MG63 (cell line): Measurements from ENCODE around the gene ATXN1L. TPM values are rescaled to one million over a fixed set of nuclear protein-coding genes. Genes with fewer than 3 reads are reported as not detected.
"Not testable (repeated sequence)": the region's sequence is repeated elsewhere in the genome, so short reads cannot be mapped to it uniquely, and the experiment has no call there.

Experiments
- DNase-seq: peaks from one replicate; pipeline ENCODE4 v3.0.0-alpha.2; 2020
- H3K27me3 ChIP-seq: fragments of 250-450 bp; sonication (Bioruptor Pico); 2 replicates; pipeline ENCODE4 v1.5.1; 2020; ENCODE audit warnings: mild to moderate bottlenecking, moderate library complexity
- H3K36me3 ChIP-seq: fragments of 250-450 bp; sonication (Bioruptor Pico); 2 replicates; pipeline ENCODE4 v1.5.1; 2020; ENCODE audit warnings: mild to moderate bottlenecking, moderate library complexity
- H3K4me3 ChIP-seq: fragments of 250-450 bp; sonication (Bioruptor Pico); 2 replicates; pipeline ENCODE4 v1.5.1; 2020; ENCODE audit warnings: mild to moderate bottlenecking, moderate library complexity
- H3K9me3 ChIP-seq: fragments of 250-450 bp; sonication (Bioruptor Pico); 2 replicates; pipeline ENCODE4 v1.5.1; 2020; ENCODE audit warnings: mild to moderate bottlenecking, moderate library complexity
- total RNA-seq: library from RNA; depleted of rRNA; stranded (reverse); fragments of >200 nt; shearing (Covaris generic); gene quantifications from 2 replicates; pipeline ENCODE4 v1.2.3, GENCODE V29; 2014; ENCODE audit warnings: low replicate concordance; rRNA removed

ATXN1L gene
- total RNA-seq, result 1.2 and 6.5 TPM in 2 replicates

- peak; percentile 87 for DNase-seq
- H3K27me3 ChIP-seq, result no peaks in the 10 kb centered on the region
Measured at GRCh38 chr16:71845639-71846430, at the start of gene ATXN1L. ATXN1L (plus strand) TSS chr16:71845976; CDS start chr16:71849741, 3,765 bp downstream.

GRCh38 chr16:71796501-71797097, 49.2 kb upstream of the ATXN1L start:
- no peaks in the 10 kb centered on the region for H3K27me3 ChIP-seq
- H3K36me3 ChIP-seq, result peaks cover 5% of the 10 kb centered on the region
- DNase-seq, result no peak
- no peaks in the 10 kb centered on the region for H3K9me3 ChIP-seq
- no peak overlapping the region for H3K4me3 ChIP-seq

More at GRCh38 chr16:71845639-71846430, at the start of gene ATXN1L:
- H3K4me3 ChIP-seq, result peak within 1 kb of the TSS; percentile 79
- H3K36me3 ChIP-seq, result peaks cover 8% of the 10 kb centered on the region
- no peaks in the 10 kb centered on the region for H3K9me3 ChIP-seq

DNA sequence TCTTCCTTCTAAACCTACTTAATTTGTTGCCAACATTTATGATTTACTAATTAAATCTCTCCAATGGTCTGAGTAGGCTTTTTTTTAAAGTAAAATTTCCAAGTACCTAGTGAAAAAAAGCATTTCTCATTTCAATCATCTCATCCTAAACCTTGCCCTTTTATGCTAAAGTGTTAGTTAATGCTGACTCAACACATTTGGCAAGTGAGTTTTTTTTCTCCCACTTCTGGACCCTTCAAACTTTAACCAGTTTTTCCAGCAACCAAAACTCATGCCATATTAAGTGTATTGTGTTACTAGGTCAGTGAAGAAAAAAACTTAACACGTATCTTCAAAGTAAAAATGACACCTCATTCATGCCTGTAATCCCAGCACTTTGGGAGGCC, 42.5 kb upstream of the ATXN1L start:
- peaks cover 15% of the 10 kb centered on the region for H3K36me3 ChIP-seq
- no peak overlapping the region for H3K4me3 ChIP-seq
- H3K27me3 ChIP-seq, result no peaks in the 10 kb centered on the region
- no peak for DNase-seq
- H3K9me3 ChIP-seq, result no peaks in the 10 kb centered on the region

DNA sequence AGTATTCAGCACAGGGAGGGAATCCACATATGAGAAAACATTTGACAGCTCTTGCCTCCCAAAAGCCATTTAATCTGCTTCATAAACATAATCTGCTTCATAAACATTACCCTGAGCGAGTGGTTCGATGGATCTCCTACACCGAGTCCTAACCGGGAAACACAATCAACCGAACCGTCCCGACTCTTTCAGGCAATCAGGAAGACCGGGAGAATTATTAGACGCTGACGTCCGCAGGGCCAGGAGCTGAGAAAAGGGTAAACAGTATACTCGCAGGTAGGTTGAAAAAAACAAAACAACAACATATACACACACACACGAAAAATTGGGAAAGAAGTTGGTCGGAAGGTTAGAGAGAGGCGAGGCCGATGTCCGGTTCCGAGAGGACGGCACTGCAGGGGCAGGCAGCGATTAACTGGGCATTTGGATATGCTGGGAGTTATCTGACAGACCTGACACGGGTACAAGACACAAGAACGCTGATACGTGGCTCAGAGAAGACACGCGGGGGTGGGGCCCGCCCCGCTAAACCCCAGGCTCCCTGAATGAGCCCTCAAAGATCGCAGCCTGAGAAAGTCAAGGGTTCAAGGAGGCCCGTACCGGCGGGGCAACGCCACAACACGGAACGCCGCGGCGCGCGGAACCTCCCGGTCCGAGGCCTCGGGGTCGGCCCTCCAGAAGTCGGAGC, 37.7 kb upstream of the ATXN1L start:
- Histone ChIP-seq H3K27me3 (no peaks in the 10 kb centered on the region), H3K36me3 (peaks cover 12% of the 10 kb centered on the region), H3K9me3 (no peaks in the 10 kb centered on the region), H3K4me3 (peak overlapping the region; percentile 83)
- DNase-seq, result peak; percentile 8

DNA sequence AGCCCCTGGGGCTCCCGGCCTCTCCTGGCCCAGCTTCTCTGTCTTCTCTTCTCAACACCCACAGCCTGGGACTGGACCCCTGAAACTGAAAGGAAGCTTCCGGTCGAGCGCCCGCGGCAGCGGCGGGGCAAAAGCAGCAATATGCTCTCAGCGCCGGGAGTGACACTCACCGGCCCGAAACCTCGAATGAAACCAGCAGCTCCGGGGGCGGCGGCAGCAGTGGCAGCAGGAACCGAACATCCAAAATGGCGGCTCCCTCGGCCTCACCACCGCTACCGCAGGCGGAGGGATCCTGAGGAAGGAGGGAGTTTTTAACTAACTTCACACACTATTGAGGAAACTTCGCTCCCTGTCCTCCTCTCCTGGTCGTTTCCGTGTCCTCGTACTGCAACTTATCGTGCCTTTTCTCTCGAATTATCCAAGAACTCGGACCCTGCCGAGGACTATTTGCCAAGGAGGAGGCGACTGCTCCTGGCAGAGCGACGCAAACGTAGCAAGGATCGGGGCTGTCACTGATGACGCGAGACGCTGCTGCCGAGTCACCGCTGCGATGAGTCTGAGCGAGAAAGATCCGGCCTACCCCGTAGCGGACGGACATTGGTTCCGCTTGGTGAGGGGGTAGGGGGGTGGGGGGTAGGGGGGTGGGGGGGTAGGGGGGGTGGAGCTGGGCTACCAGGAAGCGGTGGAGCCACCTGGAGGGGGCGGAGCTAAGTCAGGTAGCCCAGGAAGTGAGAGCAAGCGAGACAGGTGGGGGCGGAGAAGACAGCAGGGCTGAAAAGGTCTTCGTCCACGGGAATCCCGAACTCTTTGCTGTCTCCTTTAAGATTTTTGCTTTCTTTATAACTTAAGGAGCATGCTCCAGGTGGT, 37.0 kb upstream of the ATXN1L start, which contains the start of gene AP1G1:
TSS of gene AP1G1 (minus strand) at position 242 of the 867 bp plus-strand sequence. CDS start 19,355 bp downstream, outside the sequence.
- Histone ChIP-seq H3K9me3 (no peaks in the 10 kb centered on the region), H3K4me3 (peak within 1 kb of the TSS; percentile 83), H3K36me3 (peaks cover 12% of the 10 kb centered on the region), H3K27me3 (no peaks in the 10 kb centered on the region)
- DNase-seq, result peak; percentile 93

GRCh38 chr16:71810155-71810530, 35.6 kb upstream of the ATXN1L start:
- not testable (repeated sequence) for H3K9me3 ChIP-seq, H3K4me3 ChIP-seq, DNase-seq

GRCh38 chr16:71811261-71811803, 34.4 kb upstream of the ATXN1L start:
- Histone ChIP-seq H3K36me3 (peaks cover 6% of the 10 kb centered on the region), H3K27me3 (no peaks in the 10 kb centered on the region), H3K4me3 (no peak overlapping the region), H3K9me3 (no peaks in the 10 kb centered on the region)
- no peak for DNase-seq

More at GRCh38 chr16:71810155-71810530, 35.6 kb upstream of the ATXN1L start:
- not testable (repeated sequence) for H3K27me3 ChIP-seq, H3K36me3 ChIP-seq

DNA sequence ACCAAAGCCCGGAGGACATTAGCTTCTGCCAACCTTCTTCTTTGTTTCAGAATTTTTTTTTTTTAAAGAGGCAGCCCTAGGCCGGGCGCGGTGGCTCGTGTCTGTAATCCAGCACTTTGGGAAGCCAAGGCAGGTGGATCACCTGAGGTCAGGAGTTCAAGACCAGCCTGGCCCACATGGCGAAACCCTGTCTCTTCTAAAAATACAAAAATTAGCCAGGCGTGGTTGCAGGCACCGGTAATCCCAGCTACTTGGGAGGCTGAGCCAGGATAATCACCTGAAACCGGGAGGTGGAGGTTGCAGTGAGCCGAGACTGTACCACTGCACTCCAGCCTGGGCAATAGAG, 28.6 kb upstream of the ATXN1L start:
- H3K4me3 ChIP-seq, result not testable (repeated sequence)

DNA sequence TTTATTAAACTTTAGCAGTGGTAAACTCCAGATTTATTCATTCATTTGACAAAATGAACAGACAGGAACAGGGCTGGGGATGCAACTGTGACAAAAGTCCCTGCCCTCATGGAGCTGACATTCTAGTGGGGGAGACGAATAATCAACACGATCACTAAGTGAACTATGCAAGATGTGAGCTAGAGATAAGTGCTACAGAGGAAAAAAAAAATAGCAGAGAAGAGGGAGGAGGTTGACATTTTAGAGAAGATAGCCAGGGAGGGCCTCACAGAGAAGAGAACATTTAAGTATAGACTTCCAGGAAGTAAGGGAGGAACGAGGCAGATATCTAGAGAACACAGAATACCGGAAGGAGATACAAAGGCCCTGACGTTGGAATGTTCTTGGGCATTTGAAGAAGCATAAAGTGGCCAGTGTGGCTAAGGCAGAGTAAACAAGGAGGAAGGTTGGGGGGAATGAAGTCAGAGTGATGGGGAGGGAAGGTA, 19.2 kb upstream of the ATXN1L start:
- Histone ChIP-seq H3K9me3 (no peaks in the 10 kb centered on the region), H3K4me3 (no peak overlapping the region), H3K36me3 (no peaks in the 10 kb centered on the region), H3K27me3 (no peaks in the 10 kb centered on the region)
- DNase-seq, result no peak

More for the DNA sequence above, 28.6 kb upstream of the ATXN1L start:
- not testable (repeated sequence) for H3K36me3 ChIP-seq, DNase-seq, H3K27me3 ChIP-seq, H3K9me3 ChIP-seq

DNA sequence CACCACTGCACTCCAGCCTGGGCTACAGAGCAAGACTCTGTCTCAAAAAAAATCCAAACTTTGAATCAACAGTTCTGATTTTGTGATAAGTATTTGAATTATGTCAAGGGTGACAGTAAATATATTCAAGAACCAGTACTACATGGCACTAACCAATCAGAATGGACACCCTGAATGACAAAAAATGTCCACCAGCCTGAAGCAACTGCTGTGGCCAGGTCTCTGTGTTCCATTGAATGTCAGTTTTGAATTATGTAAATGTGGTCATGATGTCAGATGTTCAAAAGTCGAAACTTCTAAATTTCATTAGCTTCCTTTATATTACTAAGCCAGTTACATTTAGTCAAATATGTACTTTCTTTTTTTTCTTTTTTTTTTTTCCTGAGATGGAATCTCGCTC, 15.4 kb upstream of the ATXN1L start:
- Histone ChIP-seq H3K9me3 (no peaks in the 10 kb centered on the region), H3K4me3 (no peak overlapping the region)
- DNase-seq, result no peak

DNA sequence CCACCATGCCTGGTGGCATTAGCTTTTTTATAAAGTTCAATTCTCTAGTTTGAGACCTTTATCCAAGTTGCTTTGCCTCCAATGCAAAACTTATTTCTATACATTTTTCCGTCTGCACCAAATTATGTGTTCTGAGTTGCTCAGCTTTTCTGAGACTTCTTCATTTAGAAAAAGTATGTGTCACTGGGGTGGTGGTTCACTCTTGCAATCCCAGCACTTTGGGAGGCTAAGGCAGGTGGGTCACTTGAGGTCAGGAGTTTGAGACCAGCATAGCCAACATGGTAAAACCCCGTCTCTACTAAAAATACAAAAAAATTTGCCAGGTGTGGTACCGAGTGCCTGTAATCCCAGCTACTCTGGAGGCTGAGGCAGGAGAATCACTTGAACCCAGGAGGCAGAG, 14.1 kb upstream of the ATXN1L start:
- H3K27me3 ChIP-seq, H3K36me3 ChIP-seq, H3K4me3 ChIP-seq, DNase-seq, H3K9me3 ChIP-seq: not testable (repeated sequence)

More for the DNA sequence above, 15.4 kb upstream of the ATXN1L start:
- H3K36me3 ChIP-seq, result no peaks in the 10 kb centered on the region
- H3K27me3 ChIP-seq, result no peaks in the 10 kb centered on the region

GRCh38 chr16:71832112-71832511, 13.7 kb upstream of the ATXN1L start:
- not testable (repeated sequence) for H3K4me3 ChIP-seq, H3K36me3 ChIP-seq, H3K9me3 ChIP-seq, DNase-seq, H3K27me3 ChIP-seq

GRCh38 chr16:71834291-71834690, 11.5 kb upstream of the ATXN1L start:
- DNase-seq, result no peak
- no peaks in the 10 kb centered on the region for H3K9me3 ChIP-seq
- no peaks in the 10 kb centered on the region for H3K36me3 ChIP-seq
- no peaks in the 10 kb centered on the region for H3K27me3 ChIP-seq
- no peak overlapping the region for H3K4me3 ChIP-seq

DNA sequence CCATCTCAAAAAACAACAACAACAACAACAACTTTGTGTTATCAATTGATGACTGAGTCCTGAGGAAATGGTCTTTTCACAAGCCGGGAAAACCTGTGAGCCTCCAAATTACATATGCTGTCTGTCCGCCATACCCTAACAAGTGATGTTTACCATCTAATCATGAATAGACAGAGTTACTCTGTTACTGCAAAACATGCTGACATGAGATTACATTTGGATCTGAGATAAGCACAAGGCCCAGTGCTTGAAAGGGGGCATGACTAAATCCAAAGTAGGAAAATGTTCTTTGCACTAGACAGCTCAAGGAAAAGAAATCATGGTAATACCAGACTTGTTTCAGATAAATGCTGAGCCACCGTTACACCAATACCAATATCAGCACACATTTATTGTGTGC, 8.6 kb upstream of the ATXN1L start:
- H3K9me3 ChIP-seq, result no peaks in the 10 kb centered on the region
- H3K36me3 ChIP-seq, result no peaks in the 10 kb centered on the region
- no peak for DNase-seq
- H3K27me3 ChIP-seq, result no peaks in the 10 kb centered on the region
- no peak overlapping the region for H3K4me3 ChIP-seq

DNA sequence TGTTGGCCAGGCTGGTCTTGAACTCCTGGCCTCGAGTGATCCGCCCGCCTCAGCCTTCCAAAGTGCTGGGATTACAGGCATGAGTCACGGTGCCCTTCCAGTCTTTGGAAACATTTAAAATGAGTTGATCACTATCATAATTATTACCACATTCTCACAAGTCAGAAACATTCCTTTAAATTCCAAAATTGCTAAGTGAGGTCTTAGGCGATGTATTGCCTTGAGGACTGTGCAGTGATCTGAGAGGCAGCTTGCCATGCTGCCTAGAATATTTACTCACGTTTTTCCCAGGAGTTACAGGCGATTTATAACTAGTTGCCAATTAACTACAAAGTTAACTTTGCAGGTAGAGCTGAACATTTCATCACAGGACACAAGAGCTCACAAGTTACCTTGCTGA, 5.7 kb upstream of the ATXN1L start:
- Histone ChIP-seq H3K4me3 (no peak overlapping the region), H3K27me3 (no peaks in the 10 kb centered on the region), H3K36me3 (no peaks in the 10 kb centered on the region), H3K9me3 (no peaks in the 10 kb centered on the region)
- DNase-seq, result no peak

DNA sequence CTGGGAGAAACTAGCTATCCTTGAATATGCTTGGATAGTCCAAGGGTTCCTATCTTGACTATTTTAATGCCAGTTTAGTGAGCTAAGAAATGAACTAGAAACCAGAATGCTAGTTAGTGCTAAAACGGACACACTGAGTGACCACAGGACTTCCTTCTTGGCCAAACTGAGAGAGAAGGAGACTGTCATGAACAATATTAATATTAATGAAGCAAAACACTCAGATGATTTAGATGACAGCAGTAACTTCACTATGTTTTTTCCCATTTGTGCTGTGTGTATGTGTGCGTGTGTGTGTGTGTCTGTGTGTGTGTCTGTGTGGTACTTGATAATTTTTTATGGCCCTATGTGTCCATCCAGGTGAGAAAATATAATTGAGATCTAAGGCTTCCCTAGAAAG, 2.2 kb upstream of the ATXN1L start:
- no peaks in the 10 kb centered on the region for H3K27me3 ChIP-seq
- H3K9me3 ChIP-seq, result no peaks in the 10 kb centered on the region
- peaks cover 5% of the 10 kb centered on the region for H3K36me3 ChIP-seq
- no peak overlapping the region for H3K4me3 ChIP-seq
- no peak for DNase-seq
